Measurements from ENCODE around the gene TXK. TPM values are rescaled to one million over a fixed set of nuclear protein-coding genes. Genes with fewer than 3 reads are reported as not detected.
A peak's percentile ranks its signal among the peaks of the same experiment; 100 is the strongest.

Gene TXK
- total and polyA plus RNA-seq, 10 of the 15 experiments (the other 5 are each of a cell fraction or from before 2014, with no cell fraction given): 0.44 to 2.9 (median 1.4) TPM

GRCh38 chr4:48153791-48154550 lies 19.9 kb upstream of the TXK start (continued):
- TF ChIP-seq RELB (IDR thresholded peaks at IDR 0.05; ENCODE audit: low read depth) (peak; percentile 21; the same call in 1 of the 2 replicates), CBX5 (IDR thresholded peaks at IDR 0.05; ENCODE audit: low read depth) (peak; percentile 80; the same call in 1 of the 2 replicates), ZNF207 (IDR thresholded peaks at IDR 0.05; ENCODE audit: borderline replicate concordance) (no peak), POLR2AphosphoS5 (IDR thresholded peaks at IDR 0.05; ENCODE audit: low read length) (no peak), ZSCAN29 (IDR thresholded peaks at IDR 0.05) (no peak), CREM (IDR thresholded peaks at IDR 0.05; ENCODE audit: low read depth) (peak; percentile 60; the same call in 1 of the 2 replicates), EED (IDR thresholded peaks at IDR 0.05; ENCODE audit: low read depth) (0 out of 2 replicates have a peak, but pooled peaks have one; percentile 23), BCL11A (IDR thresholded peaks at IDR 0.05; ENCODE audit: low read depth, low read length) (no peak), RAD21 (IDR thresholded peaks at IDR 0.05; ENCODE audit: insufficient read depth, low read depth, low read length) (no peak), IKZF1 (conservative IDR thresholded peaks at IDR 0.05) (peak; percentile 44; the same call in 1 of the 2 replicates), NFIC (IDR thresholded peaks at IDR 0.05; ENCODE audit: low read depth, low read length) (peak; percentile 70; the same call in 1 of the 2 replicates), RELA (IDR thresholded peaks at IDR 0.05; ENCODE audit: borderline replicate concordance, partially characterized antibody) (peak; percentile 40), MEF2B (IDR thresholded peaks at IDR 0.05; ENCODE audit: partially characterized antibody, poor library complexity, severe bottlenecking) (peak; percentile 34), ZBTB11 (CRISPR knock-in tag; IDR thresholded peaks at IDR 0.05) (no peak), BRCA1 (IDR thresholded peaks at IDR 0.05; ENCODE audit: low read depth, low read length) (no peak), JUNB (IDR thresholded peaks at IDR 0.05) (0 out of 2 replicates have a peak, but pooled peaks have one; percentile 23), PKNOX1 (IDR thresholded peaks at IDR 0.05) (no peak), CBFB (IDR thresholded peaks at IDR 0.05; ENCODE audit: low read depth) (peak; percentile 32; the same call in 1 of the 2 replicates), ATF2 (IDR thresholded peaks at IDR 0.05; ENCODE audit: low read length) (peak; percentile 72), ZNF24 (IDR thresholded peaks at IDR 0.05) (no peak)

All from GM12878 (cell line).